Caco-2 (cell line): ENCODE measurements around the gene CLEC16A. TPM values are rescaled to one million over a fixed set of nuclear protein-coding genes. Genes with fewer than 3 reads are reported as not detected.

Experiments
- BruUV-seq: library from RNA; stranded (reverse); fragments of 400-500 nt; replicated peaks from 2 replicates; lab custom pipeline; 2021; lab: Mats Ljungman, UMichigan
- CTCF ChIA-PET: fragments of 300-600 bp; sonication (Branson Sonifier 250); formaldehyde crosslinking; loops from one replicate; lab custom pipeline; 2022; ENCODE audit warnings: antibody characterized with exemption; lab: Charles Lee
- POLR2A ChIA-PET: fragments of 300-600 bp; sonication (Branson Sonifier 250); formaldehyde crosslinking; loops from one replicate; lab custom pipeline; 2022; ENCODE audit warnings: antibody characterized with exemption; lab: Charles Lee
- DNase-seq, 2 experiments: peaks; one replicate each; pipeline versions ENCODE4 v3.0.0 to v3.0.0-alpha.2; 2020 to 2022
- H3K27me3 ChIP-seq: replicated peaks from 2 replicates; pipeline ENCODE4 v1.6.0; 2011; ENCODE audit warnings: low read length; ENCODE audit not compliant: control insufficient read depth, insufficient read depth
- H3K36me3 ChIP-seq: 2 replicates; pipeline ENCODE4 v1.5.1; 2011; ENCODE audit warnings: low read length; ENCODE audit not compliant: control insufficient read depth, insufficient read depth
- H3K4me1 ChIP-seq: fragments of 250-450 bp; sonication (Bioruptor Pico); 2 replicates; pipeline ENCODE4 v1.5.1; 2020; ENCODE audit warnings: mild to moderate bottlenecking
- H3K4me3 ChIP-seq: 2 replicates; pipeline ENCODE4 v1.5.1; 2011; ENCODE audit warnings: low read depth, mild to moderate bottlenecking, control low read depth, low read length
- H3K9me3 ChIP-seq: fragments of 250-450 bp; sonication (Bioruptor Pico); 2 replicates; pipeline ENCODE4 v1.5.1; 2020; ENCODE audit warnings: mild to moderate bottlenecking, moderate library complexity
- H3K27ac Mint-ChIP-seq: one replicate; pipeline ENCODE4 v1.8.0; 2022; ENCODE audit warnings: mixed read lengths; ENCODE audit not compliant: unreplicated experiment
- H3K27me3 Mint-ChIP-seq: one replicate; pipeline ENCODE4 v1.8.0; 2022; ENCODE audit warnings: mixed read lengths; ENCODE audit not compliant: insufficient read depth, unreplicated experiment
- H3K36me3 Mint-ChIP-seq: one replicate; pipeline ENCODE4 v1.8.0; 2022; ENCODE audit warnings: mild to moderate bottlenecking, mixed read lengths; ENCODE audit not compliant: insufficient read depth, unreplicated experiment
- H3K4me1 Mint-ChIP-seq: one replicate; pipeline ENCODE4 v1.8.0; 2022; ENCODE audit warnings: low read depth, mixed read lengths; ENCODE audit not compliant: unreplicated experiment
- H3K4me3 Mint-ChIP-seq: one replicate; pipeline ENCODE4 v1.8.0; 2022; ENCODE audit warnings: mild to moderate bottlenecking, moderate library complexity, mixed read lengths; ENCODE audit not compliant: unreplicated experiment
- H3K9me3 Mint-ChIP-seq: one replicate; pipeline ENCODE4 v1.8.0; 2022; ENCODE audit warnings: mixed read lengths; ENCODE audit not compliant: unreplicated experiment
- intact Hi-C: fragments of 100-400 bp; cut with micrococcal nuclease; formaldehyde crosslinking; loops from one replicate; pipeline ENCODE4 v1.10.0; 2022; ENCODE audit not compliant: unreplicated experiment
- total RNA-seq: library from RNA; stranded (reverse); gene quantifications from 2 replicates; pipeline ENCODE4 v1.2.3, GENCODE V29; 2022
- TF ChIP-seq, protein P1 (sequence below), 2 experiments: fragments of 200-600 bp in 1 of 2; IDR thresholded peaks; 1 replicate in 1 of 2; 2 replicates in 1 of 2; pipeline versions ENCODE4 v1.5.1 to v1.8.0; 2011 to 2022; ENCODE audit warnings: antibody characterized with exemption in 1 of 2, control low read depth in 1 of 2, inconsistent platforms in 1 of 2, low read depth in 1 of 2, low read length in 1 of 2, mild to moderate bottlenecking in 1 of 2, moderate library complexity in 1 of 2; ENCODE audit not compliant: insufficient read depth in 1 of 2, severe bottlenecking in 1 of 2, unreplicated experiment in 1 of 2

Gene CLEC16A
- total RNA-seq, 1 experiment from 2014 or later: 27.0 TPM

DNA sequence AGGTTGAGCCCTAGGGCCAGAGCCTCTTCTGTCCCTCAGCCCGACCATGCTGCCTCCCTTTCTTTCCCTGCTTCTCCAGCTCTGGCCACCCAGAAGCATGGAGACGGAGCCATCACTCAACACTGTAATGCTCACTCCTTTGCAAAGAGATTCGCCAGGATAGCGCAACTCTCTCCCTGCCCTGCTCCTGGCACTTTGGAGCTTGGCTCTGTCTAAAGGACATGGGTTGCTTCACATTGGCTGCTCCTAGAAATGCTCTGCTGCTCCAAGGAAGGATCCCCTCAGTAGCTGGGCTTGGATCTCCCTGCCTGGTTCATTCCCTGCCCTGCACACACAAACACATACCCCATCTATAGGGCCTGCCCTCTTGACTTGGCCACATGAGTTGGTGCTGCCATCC lies 76.0 kb downstream of the CLEC16A start:
- H3K4me1 ChIP-seq: peaks cover 5% of the 10 kb centered on the region; the same call in 1 of the 2 replicates
- Mint-ChIP-seq H3K27ac (no peak overlapping the region), H3K4me3 (no peak overlapping the region), H3K9me3 (no peaks in the 10 kb centered on the region), H3K4me1 (no peaks in the 10 kb centered on the region), H3K36me3 (peaks cover 6% of the 10 kb centered on the region), H3K27me3 (no peaks in the 10 kb centered on the region)
- no peaks in the 10 kb centered on the region for H3K9me3 ChIP-seq
- CTCF ChIA-PET: interaction anchor here (0.5 kb wide), 1 partner anchor 86 kb away, joined by 3 read pairs; no protein-coding TSS in a partner anchor
- no peak overlapping the region for H3K4me3 ChIP-seq
- DNase-seq: no peak
- POLR2A ChIA-PET: no interaction called here
- TF ChIP-seq, protein P1, sequence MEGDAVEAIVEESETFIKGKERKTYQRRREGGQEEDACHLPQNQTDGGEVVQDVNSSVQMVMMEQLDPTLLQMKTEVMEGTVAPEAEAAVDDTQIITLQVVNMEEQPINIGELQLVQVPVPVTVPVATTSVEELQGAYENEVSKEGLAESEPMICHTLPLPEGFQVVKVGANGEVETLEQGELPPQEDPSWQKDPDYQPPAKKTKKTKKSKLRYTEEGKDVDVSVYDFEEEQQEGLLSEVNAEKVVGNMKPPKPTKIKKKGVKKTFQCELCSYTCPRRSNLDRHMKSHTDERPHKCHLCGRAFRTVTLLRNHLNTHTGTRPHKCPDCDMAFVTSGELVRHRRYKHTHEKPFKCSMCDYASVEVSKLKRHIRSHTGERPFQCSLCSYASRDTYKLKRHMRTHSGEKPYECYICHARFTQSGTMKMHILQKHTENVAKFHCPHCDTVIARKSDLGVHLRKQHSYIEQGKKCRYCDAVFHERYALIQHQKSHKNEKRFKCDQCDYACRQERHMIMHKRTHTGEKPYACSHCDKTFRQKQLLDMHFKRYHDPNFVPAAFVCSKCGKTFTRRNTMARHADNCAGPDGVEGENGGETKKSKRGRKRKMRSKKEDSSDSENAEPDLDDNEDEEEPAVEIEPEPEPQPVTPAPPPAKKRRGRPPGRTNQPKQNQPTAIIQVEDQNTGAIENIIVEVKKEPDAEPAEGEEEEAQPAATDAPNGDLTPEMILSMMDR (IDR thresholded peaks at IDR 0.05; ENCODE audit: insufficient read depth in 1 of 2, low read depth in 1 of 2, low read length in 1 of 2, severe bottlenecking in 1 of 2, unreplicated experiment in 1 of 2): no peak
- BruUV-seq: no TSS peak
- no peaks in the 10 kb centered on the region; the same call in 1 of the 2 replicates for H3K36me3 ChIP-seq
- intact Hi-C loops: no loop called here
- H3K27me3 ChIP-seq: no peaks in the 10 kb centered on the region

DNA sequence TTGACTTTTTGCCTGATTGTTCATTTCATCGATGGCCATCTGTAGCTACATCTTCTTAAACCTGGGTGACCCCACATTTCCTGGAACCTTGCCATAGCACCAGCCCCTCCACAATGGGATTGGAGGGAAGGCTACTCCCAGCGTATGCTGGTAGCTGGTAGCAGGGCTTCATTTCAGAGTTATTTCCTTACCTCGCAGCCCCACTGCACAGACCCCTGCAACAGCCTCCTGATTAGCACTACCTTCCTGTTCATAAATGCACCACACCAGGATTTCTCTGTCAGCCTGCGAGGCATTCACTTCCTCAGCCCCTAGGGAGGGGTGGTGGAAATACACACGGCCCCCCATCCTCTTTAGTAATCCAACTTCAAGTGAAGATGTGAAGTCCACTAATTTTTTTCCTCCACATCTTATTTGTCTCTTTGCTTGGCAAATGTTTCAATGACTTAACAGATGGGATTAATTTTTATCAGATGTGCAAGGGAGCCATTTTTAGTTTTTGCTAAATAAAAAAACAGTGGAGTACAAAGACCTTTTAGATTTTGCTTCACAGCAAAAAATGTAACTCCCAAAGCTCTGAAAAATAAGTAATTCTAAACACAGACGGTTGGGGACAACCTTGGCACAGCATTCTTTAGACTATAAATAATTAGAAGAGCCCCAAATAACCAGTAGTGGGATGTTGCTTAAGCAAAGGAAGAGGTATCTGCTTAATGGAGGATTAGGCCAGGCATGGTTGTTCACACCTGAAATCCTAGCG lies 76.6 kb downstream of the CLEC16A start:
- intact Hi-C loops: no loop called here
- POLR2A ChIA-PET: no interaction called here
- Histone ChIP-seq H3K36me3 (no peaks in the 10 kb centered on the region; the same call in 1 of the 2 replicates), H3K4me1 (peaks cover 5% of the 10 kb centered on the region; the same call in 1 of the 2 replicates), H3K4me3 (no peak overlapping the region), H3K9me3 (no peaks in the 10 kb centered on the region), H3K27me3 (no peaks in the 10 kb centered on the region)
- CTCF ChIA-PET: no interaction called here
- H3K4me1 Mint-ChIP-seq: no peaks in the 10 kb centered on the region
- peaks cover 6% of the 10 kb centered on the region for H3K36me3 Mint-ChIP-seq
- H3K9me3 Mint-ChIP-seq: no peaks in the 10 kb centered on the region
- no peaks in the 10 kb centered on the region for H3K27me3 Mint-ChIP-seq
- DNase-seq: no peak
- BruUV-seq: no TSS peak
- no peak overlapping the region for H3K4me3 Mint-ChIP-seq
- H3K27ac Mint-ChIP-seq: no peak overlapping the region
- TF ChIP-seq, protein P1 (IDR thresholded peaks at IDR 0.05; ENCODE audit: insufficient read depth in 1 of 2, low read depth in 1 of 2, low read length in 1 of 2, severe bottlenecking in 1 of 2, unreplicated experiment in 1 of 2): no peak

DNA sequence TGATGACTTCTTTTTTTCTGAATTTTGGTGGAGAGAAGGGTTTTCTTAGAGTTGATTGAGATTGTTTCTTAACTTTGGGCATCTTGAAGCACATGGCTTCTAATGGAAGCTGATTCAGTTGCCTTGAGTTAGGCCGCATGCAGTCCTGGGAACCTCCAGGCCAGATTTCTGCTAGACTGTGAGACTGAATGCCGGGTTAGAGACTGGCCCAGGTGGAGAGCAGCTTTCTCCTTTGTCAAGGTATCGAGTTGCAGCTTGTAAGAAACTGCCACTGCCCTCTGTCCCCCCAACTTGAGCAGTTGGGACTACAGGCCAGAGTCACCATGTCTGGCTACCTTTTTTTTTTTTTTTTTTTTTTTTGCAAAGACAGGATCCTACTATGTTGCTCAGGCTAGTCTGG lies 77.6 kb downstream of the CLEC16A start:
- Mint-ChIP-seq H3K4me1 (no peaks in the 10 kb centered on the region), H3K27me3 (no peaks in the 10 kb centered on the region), H3K4me3 (no peak overlapping the region), H3K27ac (no peak overlapping the region), H3K9me3 (no peaks in the 10 kb centered on the region), H3K36me3 (peaks cover 14% of the 10 kb centered on the region)
- Histone ChIP-seq H3K4me1 (no peaks in the 10 kb centered on the region), H3K36me3 (no peaks in the 10 kb centered on the region; the same call in 1 of the 2 replicates), H3K27me3 (no peaks in the 10 kb centered on the region), H3K4me3 (no peak overlapping the region), H3K9me3 (no peaks in the 10 kb centered on the region)
- no TSS peak for BruUV-seq
- POLR2A ChIA-PET: no interaction called here
- TF ChIP-seq, protein P1 (IDR thresholded peaks at IDR 0.05; ENCODE audit: insufficient read depth in 1 of 2, low read depth in 1 of 2, low read length in 1 of 2, severe bottlenecking in 1 of 2, unreplicated experiment in 1 of 2): no peak
- CTCF ChIA-PET: interaction anchor here (0.6 kb wide), 1 partner anchor 159 kb away, joined by 4 read pairs; no protein-coding TSS in a partner anchor
- no peak for DNase-seq
- intact Hi-C loops: no loop called here
